ENCODE results near the gene ABCC5.

DNA sequence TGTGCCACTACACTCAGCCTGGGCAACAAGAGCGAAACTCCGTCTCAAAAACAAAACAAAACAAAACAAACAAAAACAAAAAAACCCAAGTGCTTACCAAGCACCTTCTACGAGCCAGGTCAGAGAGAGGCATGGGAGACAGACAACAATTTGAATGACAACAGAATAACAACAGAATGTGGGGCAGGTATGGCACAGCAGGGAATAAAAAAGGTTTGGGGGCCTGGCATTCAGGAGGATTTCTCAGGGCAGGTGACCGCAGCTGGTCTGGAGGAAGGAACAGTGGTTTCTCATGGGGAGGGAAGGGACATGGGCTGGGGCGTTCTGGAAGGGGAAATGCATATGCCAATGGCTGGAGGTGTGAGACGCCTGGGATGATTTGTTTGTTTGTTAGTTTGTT, 110.5 kb downstream of the ABCC5 start:
- TF ChIP-seq, protein P1, sequence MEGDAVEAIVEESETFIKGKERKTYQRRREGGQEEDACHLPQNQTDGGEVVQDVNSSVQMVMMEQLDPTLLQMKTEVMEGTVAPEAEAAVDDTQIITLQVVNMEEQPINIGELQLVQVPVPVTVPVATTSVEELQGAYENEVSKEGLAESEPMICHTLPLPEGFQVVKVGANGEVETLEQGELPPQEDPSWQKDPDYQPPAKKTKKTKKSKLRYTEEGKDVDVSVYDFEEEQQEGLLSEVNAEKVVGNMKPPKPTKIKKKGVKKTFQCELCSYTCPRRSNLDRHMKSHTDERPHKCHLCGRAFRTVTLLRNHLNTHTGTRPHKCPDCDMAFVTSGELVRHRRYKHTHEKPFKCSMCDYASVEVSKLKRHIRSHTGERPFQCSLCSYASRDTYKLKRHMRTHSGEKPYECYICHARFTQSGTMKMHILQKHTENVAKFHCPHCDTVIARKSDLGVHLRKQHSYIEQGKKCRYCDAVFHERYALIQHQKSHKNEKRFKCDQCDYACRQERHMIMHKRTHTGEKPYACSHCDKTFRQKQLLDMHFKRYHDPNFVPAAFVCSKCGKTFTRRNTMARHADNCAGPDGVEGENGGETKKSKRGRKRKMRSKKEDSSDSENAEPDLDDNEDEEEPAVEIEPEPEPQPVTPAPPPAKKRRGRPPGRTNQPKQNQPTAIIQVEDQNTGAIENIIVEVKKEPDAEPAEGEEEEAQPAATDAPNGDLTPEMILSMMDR (conservative IDR thresholded peaks at IDR 0.05) = no peak
- TF ChIP-seq ZFX (IDR thresholded peaks at IDR 0.05) = no peak
